GOT3 (cell line): ENCODE measurements around the gene ZNF362.

ENCODE experiments used
- DNase-seq: peaks from one replicate; lab custom pipeline; 2025; ENCODE audit warnings: mixed read lengths; lab: John Stamatoyannopoulos, UW

The ZNF362 gene

DNA sequence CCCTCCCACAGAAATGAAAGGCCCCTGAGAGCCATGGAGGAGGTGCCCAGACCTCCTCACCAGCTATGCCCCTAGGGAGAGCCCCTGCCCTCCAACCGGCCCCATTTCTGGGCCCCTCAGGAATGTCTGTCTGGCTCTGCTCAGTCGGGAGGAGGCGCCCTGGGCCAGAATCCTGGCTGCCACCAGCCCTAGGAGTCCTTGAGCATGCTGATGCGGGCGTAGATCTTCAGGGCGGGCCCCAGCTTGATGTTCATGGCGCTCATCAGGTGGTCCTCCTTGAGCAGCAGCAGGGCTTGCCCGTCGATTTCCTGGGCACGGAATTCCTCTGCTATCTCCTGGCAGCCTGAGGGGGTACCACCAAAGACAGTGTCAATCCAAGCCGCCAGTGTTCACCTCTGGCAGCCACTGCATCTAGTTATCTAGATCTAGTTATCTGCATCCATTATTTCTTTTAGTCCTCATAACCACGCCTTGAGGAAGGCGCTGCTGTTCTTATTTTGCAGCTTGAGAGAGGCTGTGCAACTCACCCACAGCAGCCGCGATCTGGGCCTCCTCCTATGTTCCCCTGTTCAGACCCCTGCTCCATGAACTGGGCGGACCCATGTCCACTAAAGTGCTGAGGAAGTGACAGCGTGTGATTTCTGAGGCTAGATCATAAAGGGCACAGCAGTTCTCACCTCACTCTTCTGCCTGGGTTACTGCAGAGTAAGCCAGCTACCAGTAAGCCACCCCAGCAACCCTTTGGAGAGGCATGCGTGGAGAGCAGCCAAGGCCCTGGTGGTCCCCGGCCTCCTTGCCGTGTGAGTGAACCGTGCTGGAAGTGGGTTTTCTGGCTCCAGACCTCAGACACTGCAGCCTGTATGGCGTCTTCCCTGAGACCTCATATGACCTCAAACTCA lies 68.6 kb downstream of the ZNF362 start:
- DNase-seq: no peak

DNA sequence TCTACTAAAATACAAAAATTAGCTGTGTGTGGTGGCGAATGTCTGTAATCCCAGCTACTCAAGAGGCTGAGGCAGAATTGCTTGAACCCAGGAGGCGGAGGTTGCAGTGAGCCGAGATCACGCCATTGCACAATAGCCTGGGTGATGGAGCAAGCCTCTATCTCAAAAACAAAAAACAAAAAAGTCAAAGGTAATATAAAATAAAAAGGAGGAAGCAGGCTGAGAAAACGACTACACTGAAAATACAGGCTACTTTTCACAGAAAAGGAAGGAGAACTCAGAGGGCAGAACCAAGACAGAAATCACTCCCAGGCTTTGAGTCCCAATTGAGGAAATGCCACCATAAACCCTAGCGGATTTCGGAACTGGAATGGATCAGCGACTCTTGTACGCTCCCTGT lies 70.5 kb downstream of the ZNF362 start:
- DNase-seq: no peak

DNA sequence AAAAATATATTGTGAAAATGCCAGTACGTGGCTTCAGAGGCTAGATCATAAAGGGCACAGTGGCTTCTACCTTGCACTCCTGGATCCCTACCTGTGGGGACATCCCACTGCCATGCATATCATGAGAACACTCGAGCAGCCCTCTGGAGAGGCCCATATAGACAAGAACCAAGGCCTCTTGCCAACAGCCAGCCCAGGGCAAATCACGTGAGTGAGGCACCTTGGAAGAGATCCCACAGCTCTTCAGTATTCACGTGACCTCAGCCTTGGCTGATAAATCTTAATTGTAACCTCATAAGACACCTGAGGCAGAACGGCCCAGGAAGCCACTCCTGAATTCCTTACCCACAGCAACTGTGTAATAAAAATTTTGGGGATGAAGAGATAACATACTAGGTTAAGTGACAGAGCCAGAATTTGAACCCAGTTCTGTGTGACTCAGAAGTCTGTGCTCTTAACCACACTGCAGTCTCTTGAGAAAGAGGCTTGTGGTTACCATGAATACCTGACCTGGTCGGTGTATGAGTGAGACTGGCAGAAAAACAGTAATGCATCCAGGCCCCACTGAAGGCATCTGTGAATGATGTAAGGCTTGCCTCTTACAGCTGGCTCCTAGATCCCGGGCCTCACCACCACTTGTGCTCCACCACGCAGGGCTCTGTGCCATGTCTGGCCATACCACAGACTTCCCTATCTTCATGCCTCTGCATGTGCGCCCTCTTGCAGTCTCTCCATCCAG lies 71.5 kb downstream of the ZNF362 start:
- DNase-seq: no peak

DNA sequence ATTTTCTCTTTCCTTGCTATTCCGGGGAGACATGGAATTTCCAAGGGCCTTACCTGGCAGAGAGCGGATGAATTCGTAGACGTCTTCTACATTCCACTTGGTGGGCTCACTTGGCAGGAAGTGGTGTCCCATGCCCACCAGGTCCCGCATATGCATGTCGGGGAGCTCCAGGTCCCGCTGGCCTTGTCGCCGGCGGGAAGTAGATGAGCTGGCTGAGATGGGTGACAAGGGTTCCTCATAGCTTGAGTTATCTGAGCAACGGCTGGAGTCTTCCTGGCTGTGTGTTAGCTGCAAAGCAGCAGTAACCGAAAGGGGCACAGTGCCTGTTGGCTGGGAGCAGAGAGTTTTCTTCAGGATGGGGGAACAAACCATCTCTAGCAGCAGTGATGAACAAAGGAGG lies 72.5 kb downstream of the ZNF362 start:
- no peak for DNase-seq

DNA sequence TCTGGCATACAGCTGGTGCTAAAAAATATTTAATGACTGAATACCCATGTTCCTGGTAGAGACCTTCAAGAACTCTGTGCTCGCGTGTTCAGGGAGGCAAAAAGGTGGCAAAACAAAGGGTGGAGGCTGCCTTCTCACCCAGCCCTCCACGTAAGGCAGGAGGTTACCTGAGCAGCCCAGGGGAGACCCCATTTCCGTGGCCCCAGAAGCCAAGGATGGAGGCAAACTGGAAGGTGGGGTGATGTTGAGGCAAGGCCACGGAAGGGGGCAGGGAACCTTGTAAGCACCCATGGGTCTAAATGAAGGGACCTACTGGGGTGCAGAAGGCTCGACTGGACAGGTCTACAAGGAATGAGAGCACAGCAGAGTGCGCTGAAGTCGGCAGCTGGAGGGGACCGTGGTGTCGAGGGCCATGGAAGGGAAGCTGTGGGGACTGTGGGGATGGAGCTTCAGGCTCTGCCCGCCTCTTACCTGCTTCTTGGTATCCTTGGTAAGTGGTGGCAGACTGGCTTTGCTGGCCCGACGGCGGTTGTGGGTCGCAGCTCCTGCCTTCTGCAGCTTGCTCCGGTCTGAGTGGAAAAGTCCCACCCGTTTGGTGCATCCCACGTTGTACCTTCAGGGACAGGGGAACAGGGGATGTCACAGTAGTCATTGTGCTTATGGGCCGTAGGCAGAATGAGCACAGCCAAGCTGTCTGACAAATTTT lies 73.5 kb downstream of the ZNF362 start:
- no peak for DNase-seq

DNA sequence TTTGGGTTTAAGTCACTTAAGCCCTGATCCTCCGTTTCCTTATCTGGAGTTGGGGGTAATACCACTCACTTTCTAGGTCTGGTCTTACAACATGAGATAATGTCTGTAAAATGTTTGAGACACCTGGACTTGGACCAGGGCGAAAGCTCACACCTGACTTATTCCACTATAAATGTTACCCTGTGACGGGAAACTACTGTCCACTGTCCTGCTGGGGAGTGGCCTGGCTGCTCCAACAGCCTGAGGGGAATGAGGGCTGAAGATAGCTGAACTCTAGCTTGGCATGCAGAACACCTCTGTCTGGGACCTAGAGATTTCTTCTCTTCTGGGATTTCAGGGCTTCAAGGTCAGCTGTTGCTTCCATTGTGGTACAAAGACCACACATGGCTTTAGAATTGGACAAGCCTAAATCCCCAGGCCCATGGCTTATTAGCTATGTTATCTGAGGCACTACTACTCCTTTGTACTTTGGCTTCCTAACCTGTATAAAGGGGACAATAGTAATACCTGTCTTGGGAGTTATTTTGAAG lies 74.1 kb downstream of the ZNF362 start:
- no peak for DNase-seq

DNA sequence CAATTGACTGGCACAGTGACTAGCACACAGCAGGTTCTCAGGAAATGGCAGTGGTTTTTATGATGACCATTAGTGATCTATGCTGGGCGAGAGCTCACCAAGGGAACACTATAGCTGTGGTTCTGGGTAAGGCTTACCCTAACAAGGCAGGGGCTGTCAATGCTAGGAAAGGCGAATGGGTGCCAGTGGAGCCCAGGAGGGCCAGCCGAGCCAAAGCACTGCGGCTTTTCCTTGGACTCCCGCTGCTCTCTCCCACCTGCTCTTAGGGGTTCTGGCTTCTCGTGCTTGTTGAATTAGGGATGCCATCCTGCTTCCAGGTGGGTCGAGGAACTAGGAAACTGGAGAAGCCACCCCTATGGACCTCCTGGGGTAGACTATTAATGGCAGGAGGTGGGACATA lies 74.6 kb downstream of the ZNF362 start:
- DNase-seq: no peak

DNA sequence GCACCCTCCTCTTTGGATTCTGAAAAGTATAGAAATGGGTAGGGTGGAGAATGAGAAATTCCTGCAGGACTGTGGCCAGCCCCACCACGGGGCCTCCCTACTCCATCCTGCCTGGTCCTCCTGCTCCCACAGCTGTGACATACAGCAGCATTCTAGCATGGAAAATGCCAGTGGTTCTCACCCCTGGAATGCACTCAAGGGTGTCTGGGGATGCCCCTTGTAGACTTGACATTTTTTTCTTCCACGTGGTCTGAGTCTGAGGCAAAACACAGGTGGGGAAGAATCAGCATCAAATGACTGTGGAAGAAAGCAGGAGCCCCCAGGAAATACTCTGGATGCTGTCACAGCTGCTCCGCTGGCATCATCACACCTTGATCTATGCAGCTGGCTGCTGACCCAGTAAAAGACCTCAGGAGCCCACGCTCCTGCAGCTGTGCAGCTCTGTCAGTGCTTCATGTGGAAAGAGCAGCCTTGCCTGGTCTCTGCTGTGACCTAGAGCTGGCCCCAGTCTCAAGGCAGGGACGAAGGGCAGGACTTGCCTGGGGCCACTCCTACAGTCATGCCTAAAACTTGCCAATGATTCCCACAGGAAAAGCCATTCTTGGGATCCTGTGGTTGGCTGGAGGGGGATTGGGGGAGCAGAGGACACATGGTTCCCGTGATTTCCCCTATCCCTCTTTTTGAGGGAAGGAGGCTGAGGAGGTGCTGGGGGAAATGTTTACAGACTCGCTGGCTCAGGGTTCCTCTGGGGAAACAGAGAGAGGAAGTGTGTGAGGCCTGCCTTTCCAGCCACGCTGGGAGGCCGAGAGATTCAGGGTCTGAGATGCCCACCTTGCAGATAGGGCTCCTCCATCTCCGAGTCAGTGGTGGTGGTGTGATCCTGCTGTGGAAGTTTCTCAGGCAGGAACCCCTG lies 75.4 kb downstream of the ZNF362 start:
- no peak for DNase-seq

DNA sequence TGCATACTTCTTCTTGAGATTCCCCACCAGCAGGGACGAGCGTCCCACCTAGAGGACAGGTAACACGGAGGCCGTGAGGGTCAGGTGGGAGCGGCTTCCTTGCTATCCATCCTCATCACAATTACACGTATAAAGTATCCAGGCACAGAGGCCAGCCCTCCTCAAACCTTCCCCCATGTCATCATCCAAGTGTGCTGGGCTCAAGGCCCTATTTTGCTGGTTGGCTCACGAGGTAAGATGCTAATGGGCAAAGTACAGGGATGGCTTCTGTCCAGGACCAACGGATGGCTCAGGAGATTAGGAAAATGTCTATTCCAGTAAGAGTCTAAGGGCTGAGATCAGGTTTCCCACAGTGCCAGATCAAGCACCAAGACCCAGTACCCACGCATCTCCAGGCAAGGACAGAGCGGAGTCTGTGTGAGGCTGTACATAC lies 76.1 kb downstream of the ZNF362 start:
- DNase-seq: no peak

DNA sequence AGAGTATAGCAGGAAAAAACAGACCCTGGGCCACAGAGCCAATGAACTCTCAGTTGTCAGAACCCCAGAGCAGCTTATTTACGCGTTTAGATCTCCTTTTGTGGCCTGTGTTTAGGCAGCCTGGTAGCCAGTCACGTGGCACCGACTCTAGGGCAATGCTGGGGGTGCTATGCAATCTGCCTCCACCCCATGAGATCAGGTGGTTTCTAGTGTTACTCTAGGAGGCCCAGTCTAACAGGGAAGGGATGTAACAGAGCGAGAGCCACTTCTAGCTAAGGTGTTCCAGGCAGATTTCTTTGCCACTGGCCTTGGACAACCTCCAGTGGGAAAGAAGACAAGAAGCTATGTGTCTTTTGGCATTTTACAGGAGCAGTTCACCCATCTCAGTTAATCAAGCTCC lies 76.6 kb downstream of the ZNF362 start:
- no peak for DNase-seq

DNA sequence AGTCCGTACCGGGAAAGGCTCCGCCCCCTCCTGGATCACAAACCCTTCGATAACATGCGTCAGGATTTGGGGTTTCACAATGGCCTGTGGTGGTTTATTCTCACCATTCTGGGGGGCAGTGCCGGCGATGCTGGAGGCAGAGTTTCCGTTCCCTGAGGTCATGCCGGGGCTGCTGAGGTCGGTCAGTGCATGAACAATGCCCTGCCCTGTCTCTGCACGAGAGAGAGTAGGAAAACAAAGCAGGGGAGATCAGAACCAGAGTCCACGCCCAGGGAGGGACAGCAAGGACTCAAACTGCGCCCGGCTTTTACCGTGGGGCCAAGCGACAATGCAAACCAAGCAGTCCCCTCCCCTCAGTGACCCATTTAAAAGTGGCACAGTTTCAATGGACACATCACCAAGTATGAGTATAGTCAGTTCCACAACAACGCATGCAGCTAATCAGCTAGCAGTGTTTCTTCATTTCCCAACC lies 77.8 kb downstream of the ZNF362 start:
- DNase-seq: no peak

DNA sequence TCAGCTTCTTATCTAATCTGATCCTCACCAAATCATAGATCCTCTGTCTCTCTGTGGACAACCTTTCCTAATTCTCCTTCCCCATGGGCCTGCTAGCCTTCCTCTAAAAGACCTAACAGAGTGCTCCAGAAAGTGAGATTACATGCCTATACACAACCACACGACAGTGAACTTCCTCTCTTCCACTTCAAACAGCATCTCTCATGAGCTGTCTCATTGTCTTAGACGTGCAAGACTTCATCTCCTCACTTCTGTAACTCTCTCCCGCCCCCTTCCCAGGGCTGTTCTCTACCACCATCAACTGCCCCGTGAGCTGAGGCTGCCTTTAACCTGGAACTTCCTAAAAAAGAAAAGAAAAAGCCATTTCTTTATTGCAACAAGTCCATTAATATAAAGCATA lies 78.7 kb downstream of the ZNF362 start:
- no peak for DNase-seq

DNA sequence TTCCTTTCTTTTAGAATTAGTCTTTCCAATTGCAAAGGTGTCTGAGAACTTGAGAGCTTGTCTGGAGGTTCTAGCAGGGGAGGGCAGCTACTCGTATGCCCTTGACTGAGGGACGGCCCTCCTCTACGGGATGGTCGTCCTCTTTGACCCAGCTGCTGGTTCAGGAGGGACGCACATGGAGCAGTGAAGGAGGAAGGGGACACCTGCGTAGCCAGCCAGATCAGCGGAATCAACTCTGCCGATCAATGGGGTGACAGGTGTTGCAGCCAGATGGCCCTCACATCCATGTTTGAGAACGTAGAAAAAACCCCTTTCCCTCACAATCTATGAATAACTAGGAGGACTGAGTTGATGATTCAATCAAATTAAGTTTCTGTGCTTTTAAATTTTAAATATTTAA lies 80.3 kb downstream of the ZNF362 start:
- no peak for DNase-seq

DNA sequence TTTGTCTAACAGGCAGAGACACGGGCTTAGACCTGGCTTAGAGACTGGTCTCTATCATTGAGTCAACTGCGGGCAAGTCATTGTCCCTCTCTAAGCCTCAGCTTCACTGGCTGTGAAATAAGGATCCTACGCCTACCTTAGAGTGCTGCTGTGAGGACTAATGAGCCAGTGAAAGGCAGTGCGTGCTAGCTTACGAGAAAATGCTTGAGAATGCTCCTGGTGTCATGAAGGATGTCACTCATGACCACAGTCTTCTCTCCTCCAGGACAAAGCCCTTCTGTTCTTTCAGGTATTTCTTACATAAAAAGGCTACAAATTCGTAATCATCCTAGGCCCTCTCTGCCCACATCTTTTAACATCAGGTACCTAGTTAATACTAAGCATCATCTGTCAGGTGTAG lies 81.1 kb downstream of the ZNF362 start:
- DNase-seq: no peak

DNA sequence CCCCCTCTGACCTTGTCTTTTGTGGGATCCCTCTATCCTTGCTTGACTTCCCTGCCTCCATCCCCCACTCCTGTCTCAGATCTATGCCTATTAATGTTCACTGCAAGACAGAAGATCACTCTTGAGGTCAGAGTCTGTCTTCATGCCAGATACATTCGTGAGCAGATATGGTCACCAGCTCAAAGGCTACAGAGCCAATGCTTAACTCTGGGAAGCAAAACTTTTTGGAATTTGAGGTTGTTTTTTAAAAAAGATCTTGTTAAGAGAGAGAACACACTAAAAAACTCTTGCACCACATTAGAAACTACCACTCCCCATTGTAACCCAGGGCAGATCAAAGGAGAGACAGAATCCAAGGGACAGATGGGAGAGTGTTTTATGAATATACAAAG lies 81.8 kb downstream of the ZNF362 start:
- no peak for DNase-seq

DNA sequence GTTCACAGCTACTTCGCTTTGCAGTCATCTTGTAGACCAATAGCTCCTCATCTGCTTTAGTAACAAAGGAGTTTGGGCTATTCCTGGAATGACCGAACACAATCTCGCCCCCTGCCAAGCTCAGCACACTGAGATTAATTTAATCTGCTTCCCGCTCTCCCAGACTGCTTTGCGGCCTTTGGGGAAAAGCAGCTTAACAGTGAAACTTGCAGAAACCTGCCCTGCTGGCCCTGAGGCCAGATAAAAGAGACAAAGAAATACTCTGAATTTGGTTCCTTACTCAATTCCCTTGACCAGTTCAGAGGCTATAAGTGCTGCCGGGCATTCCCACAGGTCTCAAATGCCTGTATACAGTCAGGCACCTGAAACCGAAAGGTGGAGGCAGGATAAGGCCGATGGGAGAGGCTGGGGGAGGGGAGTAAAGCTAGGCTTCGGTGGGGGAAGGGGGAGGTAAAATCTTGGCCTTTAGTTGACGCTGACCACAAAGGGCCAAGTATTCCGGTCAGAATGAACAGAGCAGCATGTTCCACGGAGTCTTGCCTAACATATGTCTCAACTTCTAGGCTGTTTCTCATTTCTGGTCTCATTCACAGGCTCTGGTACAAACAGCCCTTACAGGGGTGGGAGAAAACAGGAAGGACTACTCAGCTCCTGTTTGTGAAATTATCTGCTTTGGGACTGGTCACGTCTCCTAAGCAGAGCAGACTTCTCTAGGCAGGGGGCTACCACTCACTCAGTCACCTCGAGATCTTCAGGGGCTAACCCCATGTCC lies 82.3 kb downstream of the ZNF362 start:
- no peak for DNase-seq

DNA sequence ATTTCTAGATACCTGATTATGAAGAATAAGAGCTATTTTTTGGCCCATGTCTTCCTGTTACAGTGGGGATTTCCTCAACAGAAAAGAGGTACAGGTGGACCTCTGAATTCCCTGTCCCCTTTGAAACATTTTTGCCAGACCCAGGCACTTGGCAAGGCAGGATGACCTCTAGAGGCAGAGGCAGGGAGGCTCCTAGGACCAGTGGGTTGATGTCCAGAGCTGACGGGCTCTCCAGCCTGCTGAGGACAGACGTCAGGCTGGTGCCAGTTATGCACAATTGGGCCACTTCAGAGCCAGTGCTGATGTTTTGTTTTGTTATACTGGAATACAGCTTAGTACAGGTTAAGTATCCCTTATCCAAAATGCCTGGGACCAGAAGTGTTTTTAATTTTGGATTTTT lies 83.1 kb downstream of the ZNF362 start:
- DNase-seq: no peak

DNA sequence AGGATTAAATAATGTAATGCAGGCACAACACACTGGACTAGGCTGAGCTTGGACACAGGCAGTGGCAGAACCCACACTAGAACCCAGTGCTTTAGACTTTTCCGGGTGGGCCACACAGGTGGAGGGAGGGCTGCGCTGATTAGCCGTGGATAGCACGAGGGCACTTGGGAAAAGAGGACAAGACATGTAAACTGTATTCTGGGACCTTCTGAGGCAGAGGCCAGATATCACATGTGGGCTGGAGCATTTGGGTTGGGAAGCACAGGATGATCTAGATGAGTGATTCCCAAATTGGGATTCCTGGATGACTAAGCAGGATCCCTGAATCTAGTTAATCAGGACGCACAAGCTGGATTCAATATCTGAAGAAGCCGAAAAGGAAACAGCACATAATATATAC lies 84.9 kb downstream of the ZNF362 start:
- no peak for DNase-seq

DNA sequence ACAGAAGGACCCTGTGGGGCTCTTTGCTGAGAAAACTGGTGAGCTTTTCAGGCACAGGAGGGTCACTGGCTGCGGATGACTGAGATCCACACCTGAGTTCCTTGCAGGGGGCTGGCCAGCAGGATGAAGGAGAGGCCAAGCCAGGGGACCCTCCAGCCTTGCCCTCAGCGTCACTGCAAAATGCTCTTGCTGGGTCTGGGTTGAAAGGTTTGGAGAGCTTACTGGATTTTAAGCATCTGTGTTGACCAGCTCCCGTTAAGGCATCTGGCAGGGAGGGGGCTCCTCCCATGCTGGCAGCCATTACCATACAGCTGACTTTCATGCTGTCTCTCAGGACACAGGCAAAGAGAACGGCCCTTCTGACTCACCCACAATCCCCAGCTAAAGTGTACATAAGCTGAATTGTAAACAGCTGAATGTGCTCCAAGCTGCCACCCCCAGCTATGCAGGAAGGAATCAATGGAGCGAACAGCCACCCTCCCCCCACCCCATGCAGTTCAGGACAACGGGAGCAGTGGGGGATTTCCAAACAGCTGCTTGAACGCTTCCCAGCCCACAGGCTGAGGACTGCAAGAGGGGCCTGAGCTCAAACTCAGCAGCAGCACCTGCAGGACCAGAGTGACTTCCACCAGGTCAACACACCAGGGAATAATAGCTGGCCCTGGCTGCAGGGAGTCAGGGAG lies 85.9 kb downstream of the ZNF362 start:
- DNase-seq: no peak

DNA sequence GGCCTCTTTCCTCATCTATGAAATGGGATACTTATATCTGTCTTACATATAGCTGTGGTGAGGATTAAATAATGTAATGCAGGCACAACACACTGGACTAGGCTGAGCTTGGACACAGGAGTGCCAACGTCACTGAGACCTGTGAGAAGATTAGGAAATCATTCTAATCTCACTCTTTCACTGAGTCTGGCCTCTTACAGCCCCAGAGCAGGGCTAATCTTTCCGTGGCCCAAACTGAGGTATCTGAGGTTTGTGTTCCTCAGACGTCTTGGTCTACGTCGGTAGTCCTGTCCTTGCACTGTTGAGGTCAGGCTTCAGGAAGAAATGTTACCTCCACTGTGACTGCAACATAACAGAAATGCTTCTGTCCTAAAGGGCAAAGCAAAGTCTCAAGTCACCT lies 87.2 kb downstream of the ZNF362 start:
- DNase-seq: no peak
